SK-N-SH (cell line): Measurements from ENCODE around the gene UPP1. TPM values are rescaled to one million over a fixed set of nuclear protein-coding genes. Genes with fewer than 3 reads are reported as not detected.

Experiments
- CTCF ChIA-PET: fragments of 300-600, 350-600 bp; formaldehyde crosslinking; extraction: SDS; loops from one replicate; lab custom pipeline; 2021; lab: Yijun Ruan, JAX
- POLR2A ChIA-PET: fragments of 350-600 bp; sonication (Branson Sonifier 250); formaldehyde crosslinking; extraction: SDS; loops from one replicate; lab custom pipeline; 2020; ENCODE audit warnings: antibody characterized with exemption, inconsistent platforms; lab: Yijun Ruan, JAX
- DNase-seq: peaks from one replicate; pipeline ENCODE4 v3.0.0; 2012
- H2AFZ ChIP-seq: fragments of 200-600 bp; sonication (generic); 2 replicates; pipeline ENCODE4 v1.8.1; 2016; ENCODE audit warnings: antibody characterized with exemption, mild to moderate bottlenecking, low read depth
- H3F3A ChIP-seq: fragments of 200-600 bp; sonication (generic); replicated peaks from 2 replicates; pipeline ENCODE3; 2016; ENCODE audit warnings: antibody characterized with exemption, mild to moderate bottlenecking; ENCODE audit not compliant: insufficient read depth
- H3K27ac ChIP-seq, 2 experiments: fragments of 200-500 bp in 1 of 2; fragments of 200-600 bp in 1 of 2; sonication (Bioruptor generic) in 1 of 2; sonication (generic), shearing (Covaris generic) in 1 of 2; 2 replicates each; pipeline versions ENCODE4 v1.5.1 to v1.6.1; 2014 to 2016; ENCODE audit warnings: low read depth in 2 of 2, inconsistent platforms in 1 of 2, low read length in 1 of 2, mild to moderate bottlenecking in 1 of 2, mixed read lengths in 1 of 2
- H3K27me3 ChIP-seq: fragments of 200-600 bp; sonication (generic), shearing (Covaris generic); 2 replicates; pipeline ENCODE4 v1.6.1; 2016; ENCODE audit warnings: mixed run types; ENCODE audit not compliant: insufficient read depth
- H3K36me3 ChIP-seq, 2 experiments: fragments of 200-500 bp in 1 of 2; fragments of 200-600 bp in 1 of 2; sonication (Bioruptor generic) in 1 of 2; sonication (generic) in 1 of 2; replicated peaks in 1 of 2; 2 replicates each; pipeline versions ENCODE3 to v1.5.1; 2014 to 2016; ENCODE audit warnings: low read length in 1 of 2, mild to moderate bottlenecking in 1 of 2; ENCODE audit not compliant: insufficient read depth in 2 of 2, control insufficient read depth in 1 of 2
- H3K4me1 ChIP-seq, 2 experiments: fragments of 200-500 bp in 1 of 2; fragments of 200-600 bp in 1 of 2; sonication (Bioruptor generic) in 1 of 2; sonication (generic), shearing (Covaris generic) in 1 of 2; 2 replicates each; pipeline versions ENCODE4 v1.5.1 to v1.6.1; 2014 to 2016; ENCODE audit warnings: low read depth in 1 of 2, low read length in 1 of 2, mixed run types in 1 of 2; ENCODE audit not compliant: insufficient read depth in 2 of 2, control insufficient read depth in 1 of 2
- H3K4me2 ChIP-seq: fragments of 200-600 bp; sonication (generic), shearing (Covaris generic); 2 replicates; pipeline ENCODE4 v1.6.1; 2017; ENCODE audit warnings: mixed run types
- H3K4me3 ChIP-seq, 2 experiments: fragments of 200-500 bp in 1 of 2; fragments of 200-600 bp in 1 of 2; sonication (Bioruptor generic) in 1 of 2; sonication (generic), shearing (Covaris generic) in 1 of 2; 2 replicates each; pipeline versions ENCODE4 v1.5.1 to v1.8.1; 2014 to 2016; ENCODE audit warnings: low read depth in 2 of 2, inconsistent platforms in 1 of 2, low read length in 1 of 2, mild to moderate bottlenecking in 1 of 2, mixed read lengths in 1 of 2, moderate library complexity in 1 of 2
- H3K79me2 ChIP-seq: fragments of 200-600 bp; sonication (generic); 2 replicates; pipeline ENCODE4 v1.8.1; 2017; ENCODE audit warnings: mild to moderate bottlenecking; ENCODE audit not compliant: insufficient read depth
- H3K9ac ChIP-seq: fragments of 200-600 bp; sonication (generic); 2 replicates; pipeline ENCODE4 v1.6.1; 2017; ENCODE audit warnings: mixed run types
- H3K9me2 ChIP-seq: fragments of 200-600 bp; sonication (generic); 2 replicates; pipeline ENCODE4 v1.6.1; 2017; ENCODE audit warnings: mixed run types
- H3K9me3 ChIP-seq: fragments of 200-600 bp; sonication (generic); 2 replicates; pipeline ENCODE4 v1.6.1; 2017; ENCODE audit warnings: mixed run types, mild to moderate bottlenecking, moderate library complexity
- H4K20me1 ChIP-seq: fragments of 200-600 bp; sonication (generic); 2 replicates; pipeline ENCODE4 v1.6.1; 2017; ENCODE audit warnings: mild to moderate bottlenecking, mixed run types; ENCODE audit not compliant: insufficient read depth
- CHD2 ChIP-seq: fragments of 150-350 bp; IDR thresholded peaks from 2 replicates; pipeline ENCODE4 v1.6.1; 2018; ENCODE audit warnings: low read length; ENCODE audit not compliant: partially characterized antibody
- EP300 ChIP-seq, 2 experiments: IDR thresholded peaks; 2 replicates each; pipeline versions ENCODE4 v1.4.0 to v1.6.1; 2012; ENCODE audit warnings: borderline replicate concordance in 1 of 2, low read depth in 1 of 2, low read length in 1 of 2
- EZH2phosphoT487 ChIP-seq: fragments of 200-600 bp; sonication (generic); IDR thresholded peaks from 2 replicates; pipeline ENCODE4 v1.6.1; 2017; ENCODE audit warnings: low read depth, mixed run types, mild to moderate bottlenecking, antibody characterized with exemption, moderate library complexity, borderline replicate concordance
- FOXJ3 ChIP-seq: sonication (generic); formaldehyde crosslinking; IDR thresholded peaks from 2 replicates; pipeline ENCODE4 v1.5.1; 2020; ENCODE audit warnings: mild to moderate bottlenecking, missing genetic modification reagents
- FOXM1 ChIP-seq: IDR thresholded peaks from 2 replicates; pipeline ENCODE4 v1.4.0; 2012; ENCODE audit warnings: low read depth, mild to moderate bottlenecking
- GABPA ChIP-seq: IDR thresholded peaks from 2 replicates; pipeline ENCODE4 v1.4.0; 2012; ENCODE audit warnings: low read depth, mild to moderate bottlenecking
- JUND ChIP-seq: IDR thresholded peaks from 2 replicates; pipeline ENCODE4 v1.4.0; 2012
- MXI1 ChIP-seq: IDR thresholded peaks from 2 replicates; pipeline ENCODE4 v1.6.1; 2012; ENCODE audit warnings: mild to moderate bottlenecking, low read depth, low read length, improper control_type of control experiment
- NFIC ChIP-seq: IDR thresholded peaks from 2 replicates; pipeline ENCODE4 v1.4.0; 2012; ENCODE audit warnings: borderline replicate concordance
- NRF1 ChIP-seq: IDR thresholded peaks from 2 replicates; pipeline ENCODE4 v1.6.1; 2012; ENCODE audit warnings: low read depth, mild to moderate bottlenecking, low read length
- POLR2AphosphoS5 ChIP-seq: IDR thresholded peaks from 2 replicates; pipeline ENCODE4 v1.6.1; 2012; ENCODE audit warnings: low read depth, low read length
- RAD21 ChIP-seq: IDR thresholded peaks from 2 replicates; pipeline ENCODE4 v1.6.1; 2012; ENCODE audit warnings: mild to moderate bottlenecking, low read length
- RCOR1 ChIP-seq: fragments of 150-350 bp; IDR thresholded peaks from 2 replicates; pipeline ENCODE4 v1.6.1; 2017; ENCODE audit warnings: antibody characterized with exemption, low read length
- RFX5 ChIP-seq: IDR thresholded peaks from 2 replicates; pipeline ENCODE4 v1.6.1; 2012; ENCODE audit warnings: mild to moderate bottlenecking, improper control_type of control experiment, low read length
- SIN3A ChIP-seq: IDR thresholded peaks from 2 replicates; pipeline ENCODE4 v1.6.1; 2012; ENCODE audit warnings: low read depth, mild to moderate bottlenecking, low read length, moderate library complexity, borderline replicate concordance
- SMC3 ChIP-seq: IDR thresholded peaks from 2 replicates; pipeline ENCODE4 v1.6.1; 2012; ENCODE audit warnings: low read depth, low read length, improper control_type of control experiment
- TAF1 ChIP-seq: IDR thresholded peaks from 2 replicates; pipeline ENCODE4 v1.6.1; 2012; ENCODE audit warnings: low read depth, mild to moderate bottlenecking, low read length, moderate library complexity, borderline replicate concordance
- TCF12 ChIP-seq: IDR thresholded peaks from 2 replicates; pipeline ENCODE4 v1.4.0; 2012
- YY1 ChIP-seq: IDR thresholded peaks from 2 replicates; pipeline ENCODE4 v1.4.0; 2012; ENCODE audit warnings: low read depth, mild to moderate bottlenecking
- WGBS: methylation state at CpG from one replicate; pipeline ENCODE4 v1.1.6; 2017; ENCODE audit warnings: low lambda C conversion rate; 5-methylcytosine and 5-hydroxymethylcytosine counted together
- polyA plus RNA-seq, 3 experiments: library from polyadenylated mRNA; depleted of rRNA; stranded (reverse); fragments of >200 nt; gene quantifications; 2 replicates each; pipeline ENCODE4 v1.2.3, GENCODE V29; 2012
- TF ChIP-seq, protein P1 (sequence below): IDR thresholded peaks from 2 replicates; pipeline ENCODE4 v1.4.0; 2012; ENCODE audit warnings: low read depth, borderline replicate concordance
- TF ChIP-seq, protein P2 (sequence below): fragments of 150-350 bp; IDR thresholded peaks from 2 replicates; pipeline ENCODE4 v1.6.1; 2017; ENCODE audit warnings: antibody characterized with exemption, low read length, low read depth, borderline replicate concordance
- TF ChIP-seq, protein P3 (sequence below): IDR thresholded peaks from 2 replicates; pipeline ENCODE4 v1.4.0; 2012; ENCODE audit warnings: low read depth
- TF ChIP-seq, protein P4 (sequence below): IDR thresholded peaks from 2 replicates; pipeline ENCODE4 v1.6.1; 2012; ENCODE audit warnings: mild to moderate bottlenecking, low read depth, low read length, moderate library complexity
- TF ChIP-seq, protein P5 (sequence below): fragments of 150-350 bp; IDR thresholded peaks from 2 replicates; pipeline ENCODE4 v1.6.1; 2016; ENCODE audit warnings: mild to moderate bottlenecking, low read depth, low read length

Gene UPP1
- polyA plus RNA-seq, 1 of the 3 experiments (the other 2 are of a cell fraction) = 56.9 TPM

DNA sequence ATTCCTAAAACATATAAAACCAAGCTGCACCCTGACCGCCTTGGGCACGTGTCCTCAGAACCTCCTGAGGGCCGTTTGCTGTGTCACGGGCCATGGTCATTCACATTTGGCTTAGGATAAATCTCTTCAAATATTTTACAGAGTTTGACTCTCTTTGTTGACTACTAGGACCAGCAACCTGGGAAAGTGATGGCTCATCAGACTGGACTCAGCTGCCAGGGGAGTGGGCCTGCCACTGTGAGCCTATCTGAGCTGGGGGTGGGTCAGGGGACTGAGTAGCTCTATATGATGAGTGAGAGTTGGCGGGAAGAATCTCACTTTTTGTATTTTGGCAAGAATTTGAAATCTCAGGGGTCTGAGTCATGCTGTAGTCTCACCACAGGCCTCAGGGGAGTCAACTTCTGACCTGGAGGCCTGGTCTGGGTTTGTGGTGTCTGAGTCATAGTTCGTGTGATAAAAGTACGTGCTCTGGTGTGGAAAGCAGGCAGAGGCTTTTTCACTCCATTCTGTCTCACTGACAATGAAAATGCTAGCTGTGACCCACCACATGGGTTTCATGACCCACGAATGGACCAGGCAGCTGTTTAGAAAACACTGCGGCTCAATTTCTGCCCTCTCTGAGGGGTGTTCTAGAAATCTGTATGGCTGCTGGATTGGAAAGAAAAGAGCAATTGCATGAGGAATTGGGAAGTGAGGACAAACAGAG, 4.2 kb upstream of the UPP1 start:
- WGBS = 28% methylated on average over 9 of the region's 9 CpGs
- Histone ChIP-seq H3K4me2 (peak overlapping the region; percentile 97), H3K36me3 (no peaks in the 10 kb centered on the region), H3F3A (peaks cover 35% of the 10 kb centered on the region), H3K27me3 (no peaks in the 10 kb centered on the region), H3K79me2 (peaks cover 6% of the 10 kb centered on the region), H3K9me2 (no peaks in the 10 kb centered on the region), H3K9ac (peak overlapping the region; percentile 46; the same call in 1 of the 2 replicates), H2AFZ (peak overlapping the region; percentile 26; the same call in 1 of the 2 replicates), H3K4me3 (no peak overlapping the region), H3K4me1 (peaks cover 16 to 37% of the 10 kb centered on the region in 2 experiments), H4K20me1 (no peaks in the 10 kb centered on the region), H3K9me3 (no peaks in the 10 kb centered on the region), H3K27ac (peak overlapping the region; percentile 73 to 100; a peak in 3 of 4 replicates)
- DNase-seq = peak; percentile 40
- POLR2A ChIA-PET = interaction anchor here (0.6 kb wide), 1 partner anchor 362 kb away, joined by 3 read pairs; no protein-coding TSS in a partner anchor
- CTCF ChIA-PET = interaction anchor here (1.0 to 8.4 kb wide), 4 partner anchors 10 to 140 kb away, joined by 3 to 63 read pairs (median 4); no protein-coding TSS in a partner anchor
- TF ChIP-seq, protein P1, sequence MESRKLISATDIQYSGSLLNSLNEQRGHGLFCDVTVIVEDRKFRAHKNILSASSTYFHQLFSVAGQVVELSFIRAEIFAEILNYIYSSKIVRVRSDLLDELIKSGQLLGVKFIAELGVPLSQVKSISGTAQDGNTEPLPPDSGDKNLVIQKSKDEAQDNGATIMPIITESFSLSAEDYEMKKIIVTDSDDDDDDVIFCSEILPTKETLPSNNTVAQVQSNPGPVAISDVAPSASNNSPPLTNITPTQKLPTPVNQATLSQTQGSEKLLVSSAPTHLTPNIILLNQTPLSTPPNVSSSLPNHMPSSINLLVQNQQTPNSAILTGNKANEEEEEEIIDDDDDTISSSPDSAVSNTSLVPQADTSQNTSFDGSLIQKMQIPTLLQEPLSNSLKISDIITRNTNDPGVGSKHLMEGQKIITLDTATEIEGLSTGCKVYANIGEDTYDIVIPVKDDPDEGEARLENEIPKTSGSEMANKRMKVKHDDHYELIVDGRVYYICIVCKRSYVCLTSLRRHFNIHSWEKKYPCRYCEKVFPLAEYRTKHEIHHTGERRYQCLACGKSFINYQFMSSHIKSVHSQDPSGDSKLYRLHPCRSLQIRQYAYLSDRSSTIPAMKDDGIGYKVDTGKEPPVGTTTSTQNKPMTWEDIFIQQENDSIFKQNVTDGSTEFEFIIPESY = peak; percentile 84; the same call in 1 of the 2 replicates
- peak; percentile 42; the same call in 1 of the 2 replicates for TF ChIP-seq TAF1
- no peak for TF ChIP-seq CHD2
- TF ChIP-seq, protein P2, sequence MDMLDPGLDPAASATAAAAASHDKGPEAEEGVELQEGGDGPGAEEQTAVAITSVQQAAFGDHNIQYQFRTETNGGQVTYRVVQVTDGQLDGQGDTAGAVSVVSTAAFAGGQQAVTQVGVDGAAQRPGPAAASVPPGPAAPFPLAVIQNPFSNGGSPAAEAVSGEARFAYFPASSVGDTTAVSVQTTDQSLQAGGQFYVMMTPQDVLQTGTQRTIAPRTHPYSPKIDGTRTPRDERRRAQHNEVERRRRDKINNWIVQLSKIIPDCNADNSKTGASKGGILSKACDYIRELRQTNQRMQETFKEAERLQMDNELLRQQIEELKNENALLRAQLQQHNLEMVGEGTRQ = no peak
- peak; percentile 100 for TF ChIP-seq JUND
- no peak for TF ChIP-seq YY1
- TF ChIP-seq NRF1 = no peak
- TF ChIP-seq, protein P3, sequence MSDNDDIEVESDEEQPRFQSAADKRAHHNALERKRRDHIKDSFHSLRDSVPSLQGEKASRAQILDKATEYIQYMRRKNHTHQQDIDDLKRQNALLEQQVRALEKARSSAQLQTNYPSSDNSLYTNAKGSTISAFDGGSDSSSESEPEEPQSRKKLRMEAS = peak; percentile 78
- TF ChIP-seq, protein P4, sequence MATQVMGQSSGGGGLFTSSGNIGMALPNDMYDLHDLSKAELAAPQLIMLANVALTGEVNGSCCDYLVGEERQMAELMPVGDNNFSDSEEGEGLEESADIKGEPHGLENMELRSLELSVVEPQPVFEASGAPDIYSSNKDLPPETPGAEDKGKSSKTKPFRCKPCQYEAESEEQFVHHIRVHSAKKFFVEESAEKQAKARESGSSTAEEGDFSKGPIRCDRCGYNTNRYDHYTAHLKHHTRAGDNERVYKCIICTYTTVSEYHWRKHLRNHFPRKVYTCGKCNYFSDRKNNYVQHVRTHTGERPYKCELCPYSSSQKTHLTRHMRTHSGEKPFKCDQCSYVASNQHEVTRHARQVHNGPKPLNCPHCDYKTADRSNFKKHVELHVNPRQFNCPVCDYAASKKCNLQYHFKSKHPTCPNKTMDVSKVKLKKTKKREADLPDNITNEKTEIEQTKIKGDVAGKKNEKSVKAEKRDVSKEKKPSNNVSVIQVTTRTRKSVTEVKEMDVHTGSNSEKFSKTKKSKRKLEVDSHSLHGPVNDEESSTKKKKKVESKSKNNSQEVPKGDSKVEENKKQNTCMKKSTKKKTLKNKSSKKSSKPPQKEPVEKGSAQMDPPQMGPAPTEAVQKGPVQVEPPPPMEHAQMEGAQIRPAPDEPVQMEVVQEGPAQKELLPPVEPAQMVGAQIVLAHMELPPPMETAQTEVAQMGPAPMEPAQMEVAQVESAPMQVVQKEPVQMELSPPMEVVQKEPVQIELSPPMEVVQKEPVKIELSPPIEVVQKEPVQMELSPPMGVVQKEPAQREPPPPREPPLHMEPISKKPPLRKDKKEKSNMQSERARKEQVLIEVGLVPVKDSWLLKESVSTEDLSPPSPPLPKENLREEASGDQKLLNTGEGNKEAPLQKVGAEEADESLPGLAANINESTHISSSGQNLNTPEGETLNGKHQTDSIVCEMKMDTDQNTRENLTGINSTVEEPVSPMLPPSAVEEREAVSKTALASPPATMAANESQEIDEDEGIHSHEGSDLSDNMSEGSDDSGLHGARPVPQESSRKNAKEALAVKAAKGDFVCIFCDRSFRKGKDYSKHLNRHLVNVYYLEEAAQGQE = peak; percentile 81
- TF ChIP-seq FOXM1 = peak; percentile 75; the same call in 1 of the 2 replicates
- peak; percentile 3; the same call in 1 of the 2 replicates for TF ChIP-seq GABPA
- peak; percentile 98 for TF ChIP-seq NFIC
- TF ChIP-seq FOXJ3 (CRISPR knock-in tag) = no peak
- TF ChIP-seq RFX5 = no peak
- TF ChIP-seq SIN3A = peak; percentile 79; the same call in 1 of the 2 replicates
- TF ChIP-seq EZH2phosphoT487 = no peak
- peak; percentile 37 to 98; a peak in 3 of 4 replicates for TF ChIP-seq EP300 (IDR thresholded peaks at IDR 0.05; ENCODE audit: borderline replicate concordance in 1 of 2, low read depth in 1 of 2, low read length in 1 of 2)
- TF ChIP-seq RAD21 = no peak
- TF ChIP-seq SMC3 = no peak
- peak; percentile 87 for TF ChIP-seq POLR2AphosphoS5
- TF ChIP-seq, protein P5, sequence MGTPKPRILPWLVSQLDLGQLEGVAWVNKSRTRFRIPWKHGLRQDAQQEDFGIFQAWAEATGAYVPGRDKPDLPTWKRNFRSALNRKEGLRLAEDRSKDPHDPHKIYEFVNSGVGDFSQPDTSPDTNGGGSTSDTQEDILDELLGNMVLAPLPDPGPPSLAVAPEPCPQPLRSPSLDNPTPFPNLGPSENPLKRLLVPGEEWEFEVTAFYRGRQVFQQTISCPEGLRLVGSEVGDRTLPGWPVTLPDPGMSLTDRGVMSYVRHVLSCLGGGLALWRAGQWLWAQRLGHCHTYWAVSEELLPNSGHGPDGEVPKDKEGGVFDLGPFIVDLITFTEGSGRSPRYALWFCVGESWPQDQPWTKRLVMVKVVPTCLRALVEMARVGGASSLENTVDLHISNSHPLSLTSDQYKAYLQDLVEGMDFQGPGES = no peak
- peak; percentile 98 for TF ChIP-seq TCF12
- no peak for TF ChIP-seq RCOR1
- TF ChIP-seq MXI1 = no peak
